SK-N-SH treated with all-trans-retinoic acid at 6 μM for 48 hours (cell line): Measurements from ENCODE around the gene DDX42.

ENCODE experiments used
- ATAC-seq: fragments of 200-7000 bp; cut with Tn5 transposase; 3 replicates; pipeline ENCODE4 v1.9.1; 2020; ENCODE audit warnings: mild to moderate bottlenecking, moderate library complexity
- ARNTL ChIP-seq: fragments of 450-650 bp; formaldehyde crosslinking; IDR thresholded peaks from 2 replicates; pipeline ENCODE4 v1.5.0; 2020; ENCODE audit warnings: low read depth, mild to moderate bottlenecking, moderate library complexity, borderline replicate concordance
- BACH2 ChIP-seq: fragments of 250-450 bp; sonication (Bioruptor Pico); IDR thresholded peaks from 2 replicates; pipeline ENCODE4 v1.9.0; 2021; ENCODE audit warnings: mild to moderate bottlenecking, borderline replicate concordance
- CREB5 ChIP-seq: fragments of 250-450 bp; sonication (Bioruptor Pico); IDR thresholded peaks from 2 replicates; pipeline ENCODE4 v1.5.1; 2020; ENCODE audit warnings: low read depth, mild to moderate bottlenecking, moderate library complexity
- CSDC2 ChIP-seq: fragments of 250-450 bp; sonication (Bioruptor Pico); IDR thresholded peaks from 2 replicates; pipeline ENCODE4 v1.5.0; 2020; ENCODE audit warnings: mild to moderate bottlenecking, moderate library complexity
- CSRNP3 ChIP-seq: fragments of 250-450 bp; sonication (Bioruptor Pico); IDR thresholded peaks from 2 replicates; pipeline ENCODE4 v1.5.1; 2021; ENCODE audit warnings: mild to moderate bottlenecking, moderate library complexity
- ESRRG ChIP-seq: fragments of 250-450 bp; sonication (Bioruptor Pico); IDR thresholded peaks from 2 replicates; pipeline ENCODE4 v1.6.1; 2021; ENCODE audit warnings: mild to moderate bottlenecking
- GLIS3 ChIP-seq: fragments of 250-450 bp; sonication (Bioruptor Pico); IDR thresholded peaks from 2 replicates; pipeline ENCODE4 v1.5.0; 2020; ENCODE audit warnings: mild to moderate bottlenecking, moderate library complexity
- ISL1 ChIP-seq: fragments of 250-450 bp; sonication (Bioruptor Pico); IDR thresholded peaks from 2 replicates; pipeline ENCODE4 v2.1.2; 2022; ENCODE audit warnings: mild to moderate bottlenecking, moderate library complexity
- OSR1 ChIP-seq: fragments of 250-450 bp; sonication (Bioruptor Pico); IDR thresholded peaks from 2 replicates; pipeline ENCODE4 v1.8.0; 2022; ENCODE audit warnings: moderate library complexity, mild to moderate bottlenecking, inconsistent platforms
- PATZ1 ChIP-seq: fragments of 250-450 bp; sonication (Bioruptor Pico); IDR thresholded peaks from 2 replicates; pipeline ENCODE4 v1.8.0; 2020; ENCODE audit warnings: mild to moderate bottlenecking, moderate library complexity, borderline replicate concordance
- POU6F1 ChIP-seq: fragments of 250-450 bp; sonication (Bioruptor Pico); IDR thresholded peaks from 2 replicates; pipeline ENCODE4 v1.8.0; 2021; ENCODE audit warnings: low read depth, mild to moderate bottlenecking, moderate library complexity, borderline replicate concordance
- PPARA ChIP-seq: fragments of 250-450 bp; sonication (Bioruptor Pico); IDR thresholded peaks from 2 replicates; pipeline ENCODE4 v1.5.0; 2020; ENCODE audit warnings: mild to moderate bottlenecking, borderline replicate concordance
- RARB ChIP-seq: fragments of 250-450 bp; sonication (Bioruptor Pico); IDR thresholded peaks from 2 replicates; pipeline ENCODE4 v1.8.0; 2021; ENCODE audit warnings: mild to moderate bottlenecking, moderate library complexity
- SNAI2 ChIP-seq: fragments of 250-450 bp; sonication (Bioruptor Pico); IDR thresholded peaks from 2 replicates; pipeline ENCODE4 v1.5.0; 2020; ENCODE audit warnings: mild to moderate bottlenecking, moderate library complexity
- TCF4 ChIP-seq: fragments of 250-450 bp; sonication (Bioruptor Pico); IDR thresholded peaks from 2 replicates; pipeline ENCODE4 v1.8.0; 2021; ENCODE audit warnings: mild to moderate bottlenecking, moderate library complexity, borderline replicate concordance
- TOX ChIP-seq: fragments of 250-450 bp; sonication (Bioruptor Pico); IDR thresholded peaks from 2 replicates; pipeline ENCODE4 v1.8.0; 2021; ENCODE audit warnings: mild to moderate bottlenecking, moderate library complexity, borderline replicate concordance
- TSHZ2 ChIP-seq: fragments of 250-450 bp; sonication (Bioruptor Pico); IDR thresholded peaks from 2 replicates; pipeline ENCODE4 v1.5.0; 2020; ENCODE audit warnings: mild to moderate bottlenecking, moderate library complexity
- ZC3H10 ChIP-seq: fragments of 250-450 bp; sonication (Bioruptor Pico); IDR thresholded peaks from 2 replicates; pipeline ENCODE4 v1.5.1; 2021; ENCODE audit warnings: mild to moderate bottlenecking, moderate library complexity
- ZFP3 ChIP-seq: fragments of 250-450 bp; sonication (Bioruptor Pico); IDR thresholded peaks from 2 replicates; pipeline ENCODE4 v1.5.0; 2020; ENCODE audit warnings: mild to moderate bottlenecking, moderate library complexity
- ZFP30 ChIP-seq: fragments of 450-650 bp; formaldehyde crosslinking; IDR thresholded peaks from 2 replicates; pipeline ENCODE4 v1.5.0; 2022; ENCODE audit warnings: mild to moderate bottlenecking, moderate library complexity
- ZNF565 ChIP-seq: fragments of 450-650 bp; formaldehyde crosslinking; conservative IDR thresholded peaks from 2 replicates; pipeline ENCODE4 v1.5.0; 2020; ENCODE audit warnings: low read depth, mild to moderate bottlenecking, moderate library complexity
- ZNF70 ChIP-seq: fragments of 450-650 bp; formaldehyde crosslinking; IDR thresholded peaks from 2 replicates; pipeline ENCODE4 v1.5.0; 2020; ENCODE audit warnings: mild to moderate bottlenecking, moderate library complexity
- ZNF8 ChIP-seq: fragments of 450-650 bp; formaldehyde crosslinking; IDR thresholded peaks from 2 replicates; pipeline ENCODE4 v1.5.0; 2020; ENCODE audit warnings: mild to moderate bottlenecking, moderate library complexity

DDX42 gene

GRCh38 chr17:63740464-63741142 lies 33.4 kb upstream of the DDX42 start:
- no peak for TF ChIP-seq POU6F1 (CRISPR knock-in tag)
- no peak for TF ChIP-seq ZNF70
- TF ChIP-seq RARB (CRISPR knock-in tag) = no peak
- TF ChIP-seq GLIS3 = no peak
- no peak for TF ChIP-seq BACH2 (CRISPR knock-in tag)
- no peak for TF ChIP-seq CREB5 (CRISPR knock-in tag)
- ATAC-seq = no peak; the same call in 2 of the 3 replicates

- peak; percentile 41 for ATAC-seq
Observed at GRCh38 chr17:63741143-63741407, 32.9 kb upstream of the DDX42 start.

GRCh38 chr17:63741408-63742173 lies 32.4 kb upstream of the DDX42 start, which contains the start of gene STRADA:
Gene STRADA (minus strand): TSS chr17:63741799. CDS start chr17:63728369, 13,430 bp downstream.
- TF ChIP-seq TOX (CRISPR knock-in tag) = no peak
- no peak for TF ChIP-seq PATZ1 (CRISPR knock-in tag)
- TF ChIP-seq ESRRG (CRISPR knock-in tag) = no peak
- TF ChIP-seq ZC3H10 (CRISPR knock-in tag) = no peak
- TF ChIP-seq CSRNP3 (CRISPR knock-in tag) = peak; percentile 17; the same call in 1 of the 2 replicates
- TF ChIP-seq ZFP30 (CRISPR knock-in tag) = no peak; the same call in 1 of the 2 replicates
- peak; percentile 31; the same call in 1 of the 2 replicates for TF ChIP-seq SNAI2
- TF ChIP-seq TSHZ2 (CRISPR knock-in tag) = 0 out of 2 replicates have a peak, but pooled peaks have one; percentile 16
- TF ChIP-seq TCF4 = no peak
- TF ChIP-seq CSDC2 (CRISPR knock-in tag) = no peak
- TF ChIP-seq GLIS3 = no peak
- peak; percentile 40; the same call in 1 of the 2 replicates for TF ChIP-seq CREB5 (CRISPR knock-in tag)
- TF ChIP-seq ARNTL (CRISPR knock-in tag) = no peak
- TF ChIP-seq PPARA = no peak
- peak; percentile 10; the same call in 1 of the 2 replicates for TF ChIP-seq ZFP3 (CRISPR knock-in tag)
- no peak for TF ChIP-seq ZNF8
- no peak for TF ChIP-seq POU6F1 (CRISPR knock-in tag)
- no peak for TF ChIP-seq BACH2 (CRISPR knock-in tag)
- TF ChIP-seq ZNF70 = 0 out of 2 replicates have a peak, but pooled peaks have one; percentile 11
- no peak for TF ChIP-seq RARB (CRISPR knock-in tag)
- no peak for TF ChIP-seq ISL1
- TF ChIP-seq ZNF565 (CRISPR knock-in tag) = no peak
- no peak for TF ChIP-seq OSR1 (CRISPR knock-in tag)
- ATAC-seq = peak; percentile 96

More at GRCh38 chr17:63741143-63741407, 32.9 kb upstream of the DDX42 start:
- TF ChIP-seq ZFP3 (CRISPR knock-in tag) (no peak), ISL1 (no peak)
